HEK293 (cell line): ENCODE data around the gene THSD7B.

ENCODE experiments used
- CTCF ChIA-PET: fragments of 350-600 bp; formaldehyde crosslinking; extraction: SDS; loops from one replicate; lab custom pipeline; 2021; ENCODE audit warnings: antibody characterized with exemption; lab: Yijun Ruan, JAX
- POLR2A ChIA-PET: fragments of 300-600 bp; formaldehyde crosslinking; extraction: SDS; loops from one replicate; lab custom pipeline; 2020; ENCODE audit warnings: antibody characterized with exemption, inconsistent platforms; lab: Yijun Ruan, JAX
- H3K27ac ChIP-seq: fragments of 200-500 bp; sonication (Bioruptor generic); 2 replicates; pipeline ENCODE4 v1.5.1; 2014; ENCODE audit warnings: low read depth, low read length, control low read depth, inconsistent platforms; ENCODE audit errors: extremely low read depth
- H3K36me3 ChIP-seq, 2 experiments: fragments of 200-500 bp in 1 of 2; sonication (Bioruptor generic) in 1 of 2; 1 replicate in 1 of 2; 2 replicates in 1 of 2; pipeline ENCODE4 v1.5.1; 2014 to 2017; ENCODE audit warnings: inconsistent platforms in 2 of 2, low read length in 2 of 2; ENCODE audit not compliant: control insufficient read depth in 2 of 2, insufficient read depth in 1 of 2
- H3K4me1 ChIP-seq: fragments of 200-500 bp; sonication (Bioruptor generic); 2 replicates; pipeline ENCODE4 v1.5.1; 2014; ENCODE audit warnings: mild to moderate bottlenecking, low read length, inconsistent platforms; ENCODE audit not compliant: control insufficient read depth, insufficient read depth
- H3K4me3 ChIP-seq: 2 replicates; pipeline ENCODE4 v1.5.1; 2011; ENCODE audit warnings: low read depth, mild to moderate bottlenecking, control low read depth, low read length, moderate library complexity
- H3K9me3 ChIP-seq: fragments of 200-500 bp; sonication (Bioruptor generic); 2 replicates; pipeline ENCODE4 v1.5.1; 2014; ENCODE audit warnings: low read depth, low read length, inconsistent platforms; ENCODE audit not compliant: control insufficient read depth, insufficient read depth
- BCL6B ChIP-seq: fragments of 450-650 bp; formaldehyde crosslinking; IDR thresholded peaks from 2 replicates; pipeline ENCODE4 v1.5.1; 2017; ENCODE audit warnings: missing biosample characterization, missing genetic modification characterization
- INSM2 ChIP-seq: fragments of 450-650 bp; formaldehyde crosslinking; IDR thresholded peaks from 2 replicates; pipeline ENCODE4 v1.5.1; 2016; ENCODE audit warnings: missing biosample characterization, missing genetic modification characterization
- SALL2 ChIP-seq: fragments of 450-650 bp; formaldehyde crosslinking; IDR thresholded peaks from 2 replicates; pipeline ENCODE4 v1.5.0; 2017; ENCODE audit warnings: missing biosample characterization, mild to moderate bottlenecking, missing genetic modification characterization, borderline replicate concordance
- SCRT1 ChIP-seq: fragments of 450-650 bp; formaldehyde crosslinking; IDR thresholded peaks from 2 replicates; pipeline ENCODE4 v1.5.1; 2016; ENCODE audit warnings: missing biosample characterization, missing genetic modification characterization, borderline replicate concordance
- WT1 ChIP-seq: fragments of 450-650 bp; formaldehyde crosslinking; IDR thresholded peaks from 2 replicates; pipeline ENCODE4 v1.5.1; 2016; ENCODE audit warnings: missing biosample characterization, missing genetic modification characterization
- YY1 ChIP-seq: fragments of 450-650 bp; formaldehyde crosslinking; IDR thresholded peaks from 2 replicates; pipeline ENCODE4 v1.5.1; 2018; ENCODE audit warnings: missing biosample characterization, missing genetic modification characterization
- YY2 ChIP-seq: fragments of 450-650 bp; formaldehyde crosslinking; IDR thresholded peaks from 2 replicates; pipeline ENCODE4 v1.5.1; 2016; ENCODE audit warnings: missing biosample characterization, missing genetic modification characterization
- ZBTB44 ChIP-seq: fragments of 450-650 bp; IDR thresholded peaks from 2 replicates; pipeline ENCODE4 v1.5.1; 2018; ENCODE audit warnings: missing biosample characterization, mild to moderate bottlenecking, missing genetic modification characterization
- ZNF146 ChIP-seq: fragments of 450-650 bp; formaldehyde crosslinking; IDR thresholded peaks from 2 replicates; pipeline ENCODE4 v1.5.1; 2016; ENCODE audit warnings: missing biosample characterization, missing genetic modification characterization
- ZNF16 ChIP-seq: fragments of 450-650 bp; formaldehyde crosslinking; IDR thresholded peaks from 2 replicates; pipeline ENCODE4 v1.5.1; 2016; ENCODE audit warnings: low read depth, missing biosample characterization, missing genetic modification characterization
- ZNF169 ChIP-seq: fragments of 450-650 bp; formaldehyde crosslinking; IDR thresholded peaks from 2 replicates; pipeline ENCODE4 v1.5.1; 2016; ENCODE audit warnings: missing biosample characterization, missing genetic modification characterization
- ZNF26 ChIP-seq: fragments of 450-650 bp; formaldehyde crosslinking; IDR thresholded peaks from 2 replicates; pipeline ENCODE4 v1.5.1; 2016; ENCODE audit warnings: missing biosample characterization, missing genetic modification characterization
- ZNF311 ChIP-seq: fragments of 450-650 bp; formaldehyde crosslinking; IDR thresholded peaks from 2 replicates; pipeline ENCODE4 v1.5.1; 2017; ENCODE audit warnings: missing biosample characterization, missing genetic modification characterization, borderline replicate concordance
- ZNF37A ChIP-seq: fragments of 450-650 bp; IDR thresholded peaks from 2 replicates; pipeline ENCODE4 v1.5.1; 2018; ENCODE audit warnings: missing biosample characterization, missing genetic modification characterization
- ZNF501 ChIP-seq: fragments of 450-650 bp; formaldehyde crosslinking; IDR thresholded peaks from 2 replicates; pipeline ENCODE4 v1.5.1; 2016; ENCODE audit warnings: missing biosample characterization, missing genetic modification characterization
- ZNF513 ChIP-seq: fragments of 450-650 bp; IDR thresholded peaks from 2 replicates; pipeline ENCODE4 v1.5.1; 2018; ENCODE audit warnings: missing biosample characterization, missing genetic modification characterization
- ZNF521 ChIP-seq: fragments of 450-650 bp; formaldehyde crosslinking; IDR thresholded peaks from 2 replicates; pipeline ENCODE4 v1.5.1; 2017; ENCODE audit warnings: missing biosample characterization, mild to moderate bottlenecking, missing genetic modification characterization
- ZNF549 ChIP-seq: fragments of 450-650 bp; IDR thresholded peaks from 2 replicates; pipeline ENCODE4 v1.5.1; 2018; ENCODE audit warnings: missing biosample characterization, missing genetic modification characterization, mild to moderate bottlenecking, inconsistent platforms, moderate library complexity
- ZNF571 ChIP-seq: fragments of 450-650 bp; formaldehyde crosslinking; IDR thresholded peaks from 2 replicates; pipeline ENCODE4 v1.5.0; 2017; ENCODE audit warnings: missing biosample characterization, missing genetic modification characterization
- ZNF626 ChIP-seq: fragments of 450-650 bp; sonication (Bioruptor Pico); formaldehyde crosslinking; IDR thresholded peaks from 2 replicates; pipeline ENCODE4 v1.5.1; 2018; ENCODE audit warnings: missing biosample characterization, missing genetic modification characterization, inconsistent platforms
- ZNF670 ChIP-seq: fragments of 450-650 bp; formaldehyde crosslinking; IDR thresholded peaks from 2 replicates; pipeline ENCODE4 v1.5.1; 2016; ENCODE audit warnings: missing biosample characterization, missing genetic modification characterization, low read depth
- ZNF792 ChIP-seq: fragments of 450-650 bp; formaldehyde crosslinking; IDR thresholded peaks from 2 replicates; pipeline ENCODE4 v1.5.1; 2016; ENCODE audit warnings: missing biosample characterization, missing genetic modification characterization

The THSD7B gene

GRCh38 chr2:137405496-137405895, 640.2 kb downstream of the THSD7B start:
- Histone ChIP-seq H3K27ac (no peak overlapping the region), H3K4me3 (no peak overlapping the region), H3K9me3 (no peaks in the 10 kb centered on the region), H3K36me3 (no peaks in the 10 kb centered on the region), H3K4me1 (no peaks in the 10 kb centered on the region)
- TF ChIP-seq YY2 (no peak), ZNF146 (tag by site-specific recombination) (no peak), ZNF792 (tag by site-specific recombination) (no peak), ZNF626 (tag by site-specific recombination) (no peak), ZNF16 (tag by site-specific recombination) (no peak), YY1 (tag by site-specific recombination) (no peak), ZNF521 (tag by site-specific recombination) (no peak), WT1 (no peak), ZNF26 (tag by site-specific recombination) (no peak), SALL2 (tag by site-specific recombination) (no peak), ZNF311 (tag by site-specific recombination) (no peak), ZNF670 (tag by site-specific recombination) (no peak), ZNF513 (tag by site-specific recombination) (no peak), ZNF549 (tag by site-specific recombination) (no peak), ZNF501 (tag by site-specific recombination) (no peak)
- POLR2A ChIA-PET, result no interaction called here
- CTCF ChIA-PET, result no interaction called here

- H3K9me3 ChIP-seq, result no peaks in the 10 kb centered on the region
- H3K4me3 ChIP-seq, result no peak overlapping the region
- no peak overlapping the region for H3K27ac ChIP-seq
- POLR2A ChIA-PET, result interaction anchor here (0.6 kb wide), 1 partner anchor 434 kb away, joined by 5 read pairs; no protein-coding TSS in a partner anchor
- H3K4me1 ChIP-seq, result no peaks in the 10 kb centered on the region
- TF ChIP-seq BCL6B (tag by site-specific recombination) (no peak), ZNF169 (tag by site-specific recombination) (no peak), SCRT1 (tag by site-specific recombination) (no peak), ZNF37A (tag by site-specific recombination) (no peak), ZNF571 (tag by site-specific recombination) (no peak), ZBTB44 (tag by site-specific recombination) (no peak), INSM2 (tag by site-specific recombination) (no peak)
- H3K36me3 ChIP-seq, result no peaks in the 10 kb centered on the region
- CTCF ChIA-PET, result no interaction called here
Measured at GRCh38 chr2:137411585-137411984, 646.2 kb downstream of the THSD7B start.
